HG02798 (cell line): ENCODE measurements around the gene CERKL.
"Not testable (repeated sequence)": the region's sequence is repeated elsewhere in the genome, so short reads cannot be mapped to it uniquely, and the experiment has no call there.

Source experiments
- ATAC-seq: cut with Tn5 transposase; IDR thresholded peaks from one replicate; pipeline ENCODE4 v1.9.1; 2021; ENCODE audit warnings: mild to moderate bottlenecking; ENCODE audit not compliant: unreplicated experiment, poor library complexity

Gene CERKL

GRCh38 chr2:181656450-181657291 is at the start of gene CERKL:
CERKL (minus strand) TSS chr2:181657105; CDS start chr2:181657006, 99 bp downstream.
- peak; percentile 96 for ATAC-seq

GRCh38 chr2:181702519-181702918 is 45.6 kb upstream of the CERKL start:
- not testable (repeated sequence) for ATAC-seq

GRCh38 chr2:181698223-181698622 is 41.3 kb upstream of the CERKL start:
- no peak for ATAC-seq

GRCh38 chr2:181697571-181697970 is 40.7 kb upstream of the CERKL start:
- no peak for ATAC-seq

- ATAC-seq, result no peak
Observed at GRCh38 chr2:181697126-181697525, 40.2 kb upstream of the CERKL start.

- ATAC-seq, result no peak
Observed at GRCh38 chr2:181694271-181694670, 37.4 kb upstream of the CERKL start.

- ATAC-seq, result no peak
Observed at GRCh38 chr2:181690860-181691259, 34.0 kb upstream of the CERKL start.

- no peak for ATAC-seq
Observed at GRCh38 chr2:181686576-181687185, 29.8 kb upstream of the CERKL start.

- no peak for ATAC-seq
Observed at GRCh38 chr2:181685150-181685688, 28.3 kb upstream of the CERKL start.

- no peak for ATAC-seq
Observed at GRCh38 chr2:181684454-181685149, 27.7 kb upstream of the CERKL start.

GRCh38 chr2:181683518-181684453 is 26.9 kb upstream of the CERKL start:
- no peak for ATAC-seq

- no peak for ATAC-seq
Observed at GRCh38 chr2:181682795-181683517, 26.1 kb upstream of the CERKL start.

- no peak for ATAC-seq
Observed at GRCh38 chr2:181682026-181682789, 25.3 kb upstream of the CERKL start.

GRCh38 chr2:181680937-181681811 is 24.3 kb upstream of the CERKL start:
- ATAC-seq, result no peak

GRCh38 chr2:181680055-181680936 is 23.4 kb upstream of the CERKL start, which contains the start of gene NEUROD1:
NEUROD1 (minus strand) TSS chr2:181680517; CDS start chr2:181678860, 1,657 bp downstream.
- peak; percentile 77 for ATAC-seq

GRCh38 chr2:181679544-181679979 is 22.7 kb upstream of the CERKL start:
- no peak for ATAC-seq
